Measurements from ENCODE around the gene PHTF1.

Gene PHTF1

DNA sequence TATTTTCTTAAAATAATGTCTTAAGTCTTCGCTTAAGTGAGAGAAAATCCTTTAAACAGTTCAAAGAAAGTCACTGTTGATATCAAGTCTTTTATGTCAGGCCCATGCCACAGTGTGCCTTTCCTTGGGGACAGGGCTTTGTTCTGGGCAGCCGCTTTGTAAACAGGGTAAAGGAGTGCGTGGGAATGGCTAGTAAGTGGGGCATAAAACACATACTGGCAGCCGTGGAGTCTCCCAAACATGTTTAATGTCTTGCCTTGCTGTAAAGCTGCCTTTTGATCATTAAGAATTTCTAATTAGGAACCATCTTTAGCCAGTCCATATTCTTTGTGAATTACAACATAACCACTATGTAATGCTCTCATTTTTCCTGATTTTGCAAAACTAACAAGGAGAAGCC is 99.7 kb downstream of the PHTF1 start:
- ATAC-seq (ENCODE audit: low read depth) (no peak), DNase-seq (ENCODE audit: low spot score) (no peak)
- Histone ChIP-seq H3K27ac (ENCODE audit: poor library complexity, severe bottlenecking) (no peak overlapping the region), H3K4me1 (ENCODE audit: insufficient read depth, poor library complexity, severe bottlenecking) (peaks cover 17% of the 10 kb centered on the region), H3K36me3 (ENCODE audit: low read depth) (0 out of 2 replicates have a peak, but pooled peaks cover 2% of the 10 kb centered on the region), H3K27me3 (ENCODE audit: insufficient read depth, poor library complexity, severe bottlenecking) (no peaks in the 10 kb centered on the region), H3K4me3 (ENCODE audit: severe bottlenecking) (no peak overlapping the region), H3K9me3 (ENCODE audit: severe bottlenecking) (no peaks in the 10 kb centered on the region)
- TF ChIP-seq, protein P1, sequence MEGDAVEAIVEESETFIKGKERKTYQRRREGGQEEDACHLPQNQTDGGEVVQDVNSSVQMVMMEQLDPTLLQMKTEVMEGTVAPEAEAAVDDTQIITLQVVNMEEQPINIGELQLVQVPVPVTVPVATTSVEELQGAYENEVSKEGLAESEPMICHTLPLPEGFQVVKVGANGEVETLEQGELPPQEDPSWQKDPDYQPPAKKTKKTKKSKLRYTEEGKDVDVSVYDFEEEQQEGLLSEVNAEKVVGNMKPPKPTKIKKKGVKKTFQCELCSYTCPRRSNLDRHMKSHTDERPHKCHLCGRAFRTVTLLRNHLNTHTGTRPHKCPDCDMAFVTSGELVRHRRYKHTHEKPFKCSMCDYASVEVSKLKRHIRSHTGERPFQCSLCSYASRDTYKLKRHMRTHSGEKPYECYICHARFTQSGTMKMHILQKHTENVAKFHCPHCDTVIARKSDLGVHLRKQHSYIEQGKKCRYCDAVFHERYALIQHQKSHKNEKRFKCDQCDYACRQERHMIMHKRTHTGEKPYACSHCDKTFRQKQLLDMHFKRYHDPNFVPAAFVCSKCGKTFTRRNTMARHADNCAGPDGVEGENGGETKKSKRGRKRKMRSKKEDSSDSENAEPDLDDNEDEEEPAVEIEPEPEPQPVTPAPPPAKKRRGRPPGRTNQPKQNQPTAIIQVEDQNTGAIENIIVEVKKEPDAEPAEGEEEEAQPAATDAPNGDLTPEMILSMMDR (IDR thresholded peaks at IDR 0.05; ENCODE audit: poor library complexity, severe bottlenecking), result no peak

DNA sequence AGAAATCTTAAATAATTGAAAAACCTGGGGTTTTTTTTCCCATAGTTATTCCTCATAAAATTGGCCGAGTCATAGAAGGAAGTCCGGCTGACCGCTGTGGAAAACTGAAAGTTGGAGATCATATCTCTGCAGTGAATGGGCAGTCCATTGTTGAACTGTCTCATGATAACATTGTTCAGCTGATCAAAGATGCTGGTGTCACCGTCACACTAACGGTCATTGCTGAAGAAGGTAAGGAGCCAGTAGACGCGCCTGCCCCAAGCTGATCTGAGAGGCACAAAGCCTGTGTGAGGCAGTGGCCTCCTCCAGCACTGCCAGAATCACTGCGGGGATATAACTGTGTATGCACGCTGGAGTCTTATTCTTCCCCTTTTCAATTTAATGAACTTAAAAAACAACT is 100.3 kb downstream of the PHTF1 start:
- DNase-seq (ENCODE audit: low spot score), result no peak
- ATAC-seq (ENCODE audit: low read depth), result no peak
- H3K4me1 ChIP-seq (ENCODE audit: insufficient read depth, poor library complexity, severe bottlenecking), result peaks cover 14% of the 10 kb centered on the region

DNA sequence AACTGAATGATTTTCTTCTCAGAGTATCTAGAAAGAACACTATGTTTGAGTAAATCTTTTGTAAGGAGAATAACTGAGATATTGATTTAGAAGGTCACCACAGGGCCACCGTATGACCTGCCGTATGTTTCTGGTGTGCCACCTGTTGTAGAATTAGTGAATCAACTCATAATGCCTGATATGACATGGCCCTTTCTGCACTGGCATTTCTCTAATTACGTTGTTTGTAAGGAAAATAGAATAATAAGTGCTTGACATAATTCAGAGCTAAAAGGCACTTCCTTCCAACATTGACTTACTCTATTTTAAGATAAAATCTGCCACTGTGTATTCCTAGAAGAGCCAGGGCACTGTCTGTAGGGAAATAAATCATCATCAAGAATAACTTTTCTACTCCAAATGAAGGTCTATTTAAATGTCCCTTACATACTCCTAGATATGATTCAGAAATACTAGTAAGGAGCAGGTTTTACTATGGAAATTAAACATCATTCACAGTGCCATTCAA is 101.7 kb downstream of the PHTF1 start:
- Histone ChIP-seq H3K4me1 (ENCODE audit: insufficient read depth, poor library complexity, severe bottlenecking) (peaks cover 6% of the 10 kb centered on the region), H3K36me3 (ENCODE audit: low read depth) (peaks cover 10% of the 10 kb centered on the region; the same call in 1 of the 2 replicates), H3K27ac (ENCODE audit: poor library complexity, severe bottlenecking) (no peak overlapping the region), H3K27me3 (ENCODE audit: insufficient read depth, poor library complexity, severe bottlenecking) (no peaks in the 10 kb centered on the region), H3K4me3 (ENCODE audit: severe bottlenecking) (no peak overlapping the region), H3K9me3 (ENCODE audit: severe bottlenecking) (no peaks in the 10 kb centered on the region)
- TF ChIP-seq, protein P1 (IDR thresholded peaks at IDR 0.05; ENCODE audit: poor library complexity, severe bottlenecking), result no peak
- ATAC-seq (ENCODE audit: low read depth), result no peak
- no peak for DNase-seq (ENCODE audit: low spot score)

More for the DNA sequence above, 100.3 kb downstream of the PHTF1 start:
- H3K9me3 ChIP-seq (ENCODE audit: severe bottlenecking), result no peaks in the 10 kb centered on the region
- H3K27me3 ChIP-seq (ENCODE audit: insufficient read depth, poor library complexity, severe bottlenecking), result no peaks in the 10 kb centered on the region
- H3K4me3 ChIP-seq (ENCODE audit: severe bottlenecking), result no peak overlapping the region
- peaks cover 8% of the 10 kb centered on the region; the same call in 1 of the 2 replicates for H3K36me3 ChIP-seq (ENCODE audit: low read depth)
- H3K27ac ChIP-seq (ENCODE audit: poor library complexity, severe bottlenecking), result no peak overlapping the region
- TF ChIP-seq, protein P1 (IDR thresholded peaks at IDR 0.05; ENCODE audit: poor library complexity, severe bottlenecking), result no peak

DNA sequence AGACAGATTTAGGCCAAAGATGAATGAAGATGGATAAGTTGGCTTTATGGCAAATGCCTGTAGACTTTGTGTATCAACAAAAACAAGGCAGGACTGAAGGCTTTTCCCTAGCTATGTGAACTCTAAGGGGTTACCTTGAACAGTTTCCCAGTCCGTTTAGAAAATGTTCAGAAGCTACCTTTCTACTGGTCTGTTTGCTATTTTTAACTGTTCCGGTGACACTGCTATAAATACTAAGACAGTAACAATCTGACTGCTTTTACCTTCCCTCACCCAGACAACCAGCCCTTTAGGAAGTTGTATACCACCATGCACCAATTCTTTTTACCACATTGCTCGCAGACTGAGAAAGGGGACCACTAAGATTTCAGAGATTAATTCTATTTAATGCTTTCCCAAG is 102.2 kb downstream of the PHTF1 start:
- DNase-seq (ENCODE audit: low spot score) (no peak), ATAC-seq (ENCODE audit: low read depth) (no peak)
- H3K9me3 ChIP-seq (ENCODE audit: severe bottlenecking), result no peaks in the 10 kb centered on the region
- TF ChIP-seq, protein P1 (IDR thresholded peaks at IDR 0.05; ENCODE audit: poor library complexity, severe bottlenecking), result no peak
- no peak overlapping the region for H3K27ac ChIP-seq (ENCODE audit: poor library complexity, severe bottlenecking)
- no peak overlapping the region for H3K4me3 ChIP-seq (ENCODE audit: severe bottlenecking)
- peaks cover 9% of the 10 kb centered on the region for H3K4me1 ChIP-seq (ENCODE audit: insufficient read depth, poor library complexity, severe bottlenecking)
- H3K27me3 ChIP-seq (ENCODE audit: insufficient read depth, poor library complexity, severe bottlenecking), result no peaks in the 10 kb centered on the region
- H3K36me3 ChIP-seq (ENCODE audit: low read depth), result peaks cover 10% of the 10 kb centered on the region; the same call in 1 of the 2 replicates

DNA sequence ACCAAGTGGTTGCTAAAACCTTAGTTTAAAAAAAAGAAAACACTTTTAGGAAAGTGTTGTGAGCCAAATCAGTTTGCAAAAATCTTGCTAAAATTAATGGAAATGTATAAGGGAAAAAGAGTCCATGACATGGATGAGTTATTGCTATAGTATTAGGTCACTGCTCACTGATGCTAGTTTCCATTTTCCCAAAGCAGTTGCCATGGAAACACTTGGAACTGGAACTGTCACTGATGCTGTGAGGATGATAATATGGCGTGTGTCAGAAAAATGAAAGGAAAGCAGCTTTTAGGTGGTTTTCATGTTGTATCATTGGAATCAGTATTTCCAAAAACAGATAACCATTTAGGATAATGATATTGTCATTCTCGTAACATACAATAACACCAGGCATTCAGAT is 104.4 kb downstream of the PHTF1 start:
- Histone ChIP-seq H3K4me1 (ENCODE audit: insufficient read depth, poor library complexity, severe bottlenecking) (peaks cover 9% of the 10 kb centered on the region), H3K4me3 (ENCODE audit: severe bottlenecking) (no peak overlapping the region), H3K27me3 (ENCODE audit: insufficient read depth, poor library complexity, severe bottlenecking) (no peaks in the 10 kb centered on the region), H3K36me3 (ENCODE audit: low read depth) (peaks cover 10% of the 10 kb centered on the region; the same call in 1 of the 2 replicates), H3K27ac (ENCODE audit: poor library complexity, severe bottlenecking) (no peak overlapping the region), H3K9me3 (ENCODE audit: severe bottlenecking) (no peaks in the 10 kb centered on the region)
- no peak for ATAC-seq (ENCODE audit: low read depth)
- TF ChIP-seq, protein P1 (IDR thresholded peaks at IDR 0.05; ENCODE audit: poor library complexity, severe bottlenecking), result no peak
- DNase-seq (ENCODE audit: low spot score), result no peak
